NCI-H2196 treated with DMSO at 0.1 percent for 48 hours (cell line): ENCODE measurements around the gene SPCS3.
"Not testable (repeated sequence)": the region's sequence is repeated elsewhere in the genome, so short reads cannot be mapped to it uniquely, and the experiment has no call there.

Source experiments
- DNase-seq: peaks from one replicate; lab custom pipeline; 2025; ENCODE audit not compliant: unreplicated experiment; lab: John Stamatoyannopoulos, UW

Gene SPCS3

DNA sequence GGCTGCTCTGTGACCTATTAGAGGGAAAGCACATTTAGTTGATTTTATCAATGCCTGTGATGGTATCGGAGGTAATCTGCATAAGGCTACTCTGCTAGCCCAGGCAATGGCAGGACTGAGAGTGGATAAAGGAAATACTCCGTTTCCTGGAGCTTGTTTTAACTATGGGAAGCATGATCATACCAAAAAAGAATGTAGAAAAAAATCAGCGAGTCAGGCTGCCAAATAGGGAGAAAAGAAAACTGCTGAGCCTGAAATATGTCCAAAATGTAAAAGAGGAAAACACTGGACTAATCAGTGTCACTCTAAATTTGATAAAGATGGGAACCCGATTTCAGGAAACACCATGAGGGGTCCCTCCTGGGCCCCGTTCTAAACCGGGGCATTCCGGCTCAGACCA lies 25.6 kb downstream of the SPCS3 start:
- DNase-seq = not testable (repeated sequence)

DNA sequence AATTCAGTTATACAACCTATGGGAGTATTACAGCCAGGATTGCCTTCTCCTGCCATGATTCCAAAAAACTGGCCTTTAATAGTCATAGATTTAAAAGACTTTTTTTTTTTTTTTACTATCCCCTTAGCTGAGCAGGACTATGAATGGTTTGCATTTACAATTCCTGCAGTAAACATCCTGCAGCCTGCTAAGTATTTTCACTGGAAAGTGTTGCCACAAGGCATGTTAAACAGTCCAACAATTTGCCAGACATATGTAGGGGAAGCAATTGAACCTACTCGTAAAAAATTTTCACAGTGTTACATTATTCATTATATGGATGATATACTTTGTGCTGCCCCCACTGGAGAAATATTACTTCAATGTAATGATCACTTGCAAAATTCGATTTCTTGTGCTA lies 27.1 kb downstream of the SPCS3 start:
- not testable (repeated sequence) for DNase-seq

- no peak for DNase-seq
Measured at GRCh38 chr4:176350671-176351070, 30.9 kb downstream of the SPCS3 start.

DNA sequence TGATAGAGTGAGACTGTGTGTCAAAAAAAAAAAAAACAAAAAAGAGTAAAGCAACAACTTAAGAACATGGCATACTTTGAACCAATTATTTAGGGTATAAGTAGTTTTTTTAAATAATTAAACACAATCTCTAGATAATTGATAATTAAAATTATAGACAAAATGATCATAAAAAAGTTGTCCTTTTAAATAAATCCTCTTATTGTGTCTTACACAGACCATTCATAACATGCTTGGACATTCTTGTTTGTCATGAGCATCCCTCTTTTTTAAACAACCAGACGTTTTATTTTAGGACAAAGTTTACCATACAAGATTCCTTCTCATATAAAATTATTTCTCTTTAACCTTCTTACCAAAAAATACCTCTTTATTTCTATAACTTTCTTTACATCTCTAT lies 35.1 kb downstream of the SPCS3 start:
- no peak for DNase-seq

DNA sequence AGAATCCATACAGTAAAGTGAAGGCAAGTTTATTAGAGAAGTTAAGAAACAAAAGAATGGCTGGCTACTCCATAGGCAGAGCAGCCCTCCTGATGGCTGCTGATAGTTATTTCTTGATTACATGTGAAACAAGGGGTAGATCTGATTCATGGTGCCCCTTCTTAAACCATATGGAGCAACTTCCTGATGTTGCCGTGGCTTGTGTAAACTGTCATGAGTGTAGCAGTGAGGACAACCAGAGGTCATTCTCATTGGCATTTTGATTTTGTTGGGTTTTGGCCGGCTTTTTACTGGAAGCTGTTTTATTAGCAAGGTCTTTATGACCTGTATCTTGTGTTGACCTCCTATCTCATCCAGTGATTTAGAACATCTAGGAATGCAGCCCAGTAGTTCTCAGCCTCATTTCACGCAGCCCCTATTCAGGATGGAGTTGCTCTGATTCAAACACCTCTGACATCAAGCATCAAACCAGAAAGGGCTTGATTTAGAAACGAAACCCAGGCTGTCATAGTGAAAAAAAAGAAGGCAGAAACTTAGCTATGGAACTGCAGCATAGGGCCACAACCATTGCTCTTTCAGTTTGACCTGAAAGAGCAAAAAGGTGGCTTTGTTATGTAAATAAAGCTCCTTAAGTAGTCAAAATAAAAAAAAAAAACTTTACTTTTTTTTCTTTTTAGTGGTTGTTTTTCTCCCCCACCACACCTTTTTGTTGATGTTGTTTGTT lies 37.8 kb downstream of the SPCS3 start:
- no peak for DNase-seq

GRCh38 chr4:176358083-176358469 lies 38.3 kb downstream of the SPCS3 start:
- no peak for DNase-seq

GRCh38 chr4:176359590-176359989 lies 39.8 kb downstream of the SPCS3 start:
- no peak for DNase-seq

- DNase-seq = no peak
Measured at GRCh38 chr4:176360446-176360845, 40.7 kb downstream of the SPCS3 start.

- DNase-seq = no peak
Measured at GRCh38 chr4:176363072-176363471, 43.3 kb downstream of the SPCS3 start.

DNA sequence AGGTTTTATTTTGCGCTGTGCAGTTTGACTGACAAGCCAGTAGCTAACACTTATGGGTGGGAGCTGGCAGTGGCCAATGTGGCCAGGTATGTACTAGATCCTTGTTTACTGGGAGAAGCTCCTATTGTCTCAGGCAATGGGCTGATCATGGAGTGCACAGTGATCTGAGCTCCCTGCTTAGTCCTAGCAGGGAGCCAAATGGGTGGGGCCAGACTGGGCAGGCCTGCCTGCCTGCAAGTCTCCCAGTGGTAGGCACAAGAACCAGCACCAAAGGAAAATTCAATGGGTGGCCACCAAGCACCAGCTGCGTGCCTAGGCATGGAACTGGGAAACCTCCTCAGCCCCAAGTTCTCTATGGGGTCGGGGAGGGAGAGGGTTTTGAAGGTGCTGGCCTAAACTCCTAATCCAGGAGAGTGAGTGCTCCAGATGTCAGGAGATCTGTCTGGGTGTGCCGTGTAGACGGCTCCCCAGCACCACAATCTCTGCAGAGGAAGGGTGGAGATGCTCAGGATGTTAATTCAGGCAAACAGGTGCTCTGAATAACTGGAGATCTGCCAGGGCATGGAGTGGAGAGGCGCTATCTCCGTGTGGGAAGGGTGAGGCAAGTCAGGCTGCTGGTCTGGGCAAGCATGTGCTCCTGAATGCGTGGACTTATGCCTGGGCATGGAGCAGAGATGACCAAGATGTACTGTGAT lies 48.2 kb downstream of the SPCS3 start:
- no peak for DNase-seq

DNA sequence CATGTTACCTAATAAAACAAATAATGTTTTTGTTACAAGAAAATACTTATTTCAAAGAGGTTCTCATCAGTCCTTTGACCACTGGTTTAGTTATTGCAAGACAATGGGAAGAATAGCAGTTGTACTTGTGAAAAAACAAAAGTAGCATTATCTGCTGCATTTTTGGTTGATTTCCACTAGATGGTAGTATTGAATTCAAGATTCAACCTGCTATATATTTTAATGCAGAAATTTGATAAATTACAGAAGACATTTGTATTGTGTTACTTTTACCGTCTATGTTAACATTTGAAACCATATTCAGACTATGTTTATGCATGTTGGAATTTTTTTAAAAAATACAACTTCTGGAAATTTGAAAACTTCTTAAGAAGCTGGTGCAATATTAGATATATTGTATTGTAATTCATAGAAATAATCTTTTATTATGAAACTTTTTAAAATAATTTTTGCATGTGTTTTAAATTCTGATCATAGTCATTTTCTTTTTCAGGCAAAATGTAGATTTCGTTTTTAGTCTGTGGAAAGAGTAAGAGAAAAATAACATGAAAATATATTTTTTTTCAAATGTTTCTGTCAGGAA lies 56.4 kb downstream of the SPCS3 start:
- no peak for DNase-seq

DNA sequence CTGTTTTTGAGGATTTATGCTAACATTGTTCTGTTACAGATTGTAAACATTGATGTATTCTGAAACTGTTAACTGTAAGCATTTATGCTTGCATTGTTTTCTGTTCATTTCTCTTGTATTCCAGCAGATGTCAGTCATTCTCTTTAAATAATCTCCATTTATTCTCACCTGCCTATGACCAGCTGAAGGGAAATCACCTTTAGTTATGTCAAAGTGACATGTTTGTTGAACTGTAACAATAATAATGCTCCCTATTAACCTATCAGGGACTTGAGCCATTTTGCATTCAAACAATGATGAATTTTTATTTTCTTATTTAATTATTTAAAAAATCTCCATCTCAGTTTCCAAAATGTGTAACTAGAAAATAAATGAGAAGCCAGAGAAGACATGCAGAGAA lies 58.0 kb downstream of the SPCS3 start:
- peak; percentile 1 for DNase-seq

DNA sequence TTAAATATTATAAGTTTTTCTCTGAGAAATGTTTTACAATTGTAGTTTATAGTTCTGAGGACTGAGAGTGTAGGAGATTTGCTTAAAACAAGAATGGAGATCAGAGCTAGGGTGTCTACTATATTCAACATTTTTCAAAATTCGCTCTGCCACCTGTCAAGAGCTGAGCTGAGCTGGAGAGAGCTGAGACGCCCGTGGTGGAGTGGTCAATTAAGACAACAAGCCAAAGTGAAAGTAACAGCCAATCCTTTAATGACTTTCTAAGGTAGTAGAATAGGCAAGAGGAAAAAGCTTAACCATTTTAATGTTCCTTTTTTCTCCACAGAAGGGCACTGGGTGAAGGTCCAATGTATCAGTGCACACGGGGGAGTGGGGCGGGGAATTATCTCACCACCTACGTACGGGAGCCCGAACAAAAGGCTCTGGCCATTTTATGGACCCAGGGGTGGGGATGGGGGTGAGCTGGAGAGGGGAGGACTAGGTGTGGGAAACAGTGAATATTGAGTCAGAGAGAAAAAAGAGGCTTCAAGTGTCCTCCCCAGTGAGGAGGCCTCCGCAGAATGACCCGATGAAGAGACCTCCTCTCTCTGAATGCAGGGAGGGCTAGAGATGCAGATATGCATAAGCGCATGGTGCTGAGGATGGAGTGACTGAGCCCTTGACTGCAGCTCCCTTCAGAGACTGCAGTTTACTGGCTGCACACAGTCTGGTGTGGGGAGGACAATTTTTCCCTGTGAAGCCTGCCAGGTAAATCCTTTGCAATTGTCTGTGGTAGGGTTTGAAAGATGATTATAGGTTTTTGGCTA lies 60.8 kb downstream of the SPCS3 start:
- no peak for DNase-seq
